ENCODE data around the gene LIPG. TPM values are rescaled to one million over a fixed set of nuclear protein-coding genes. Genes with fewer than 3 reads are reported as not detected.

Gene LIPG
- total RNA-seq, 5 donors from 2014 or later (not counting 1 experiment from before 2014, with no cell fraction given), result 0.22 to 0.76 (median 0.26) TPM; not detected in 2

GRCh38 chr18:49631146-49631866, 69.4 kb downstream of the LIPG start:
- ATAC-seq (replicated peaks in 1 of 4), result no peak
- H3K9me3 Mint-ChIP-seq, result no peaks in the 10 kb centered on the region
- H3K4me3 ChIP-seq (ENCODE audit: control insufficient read depth in 1 of 2, extremely low read depth in 1 of 2, low read length in 1 of 2), result no peak overlapping the region
- no peak for DNase-seq
- no peaks in the 10 kb centered on the region for H3K4me1 Mint-ChIP-seq
- H3K27me3 Mint-ChIP-seq, result peaks cover 0 to 8% of the 10 kb centered on the region in 2 donors
- no peak overlapping the region for H3K27ac Mint-ChIP-seq
- H3K9me3 ChIP-seq, result no peaks in the 10 kb centered on the region
- no peak overlapping the region for H3K4me3 Mint-ChIP-seq
- 94% methylated on average over 5 of the region's 12 CpGs for WGBS (ENCODE audit: insufficient coverage)
- ChIA-PET CTCF (no interaction called here), POLR2A (no interaction called here)
- H3K36me3 ChIP-seq (ENCODE audit: control insufficient read depth in 2 of 2, extremely low read depth in 1 of 2, insufficient read depth in 1 of 2, low read length in 1 of 2), result no peaks in the 10 kb centered on the region
- no peaks in the 10 kb centered on the region for H3K36me3 Mint-ChIP-seq
- H3K4me1 ChIP-seq (ENCODE audit: control insufficient read depth in 1 of 2, extremely low read depth in 1 of 2, insufficient read depth in 2 of 2, low read length in 2 of 2), result no peaks in the 10 kb centered on the region
- H3K27ac ChIP-seq (ENCODE audit: low read length), result no peak overlapping the region
- H3K27me3 ChIP-seq (replicated peaks in 1 of 2; ENCODE audit: control insufficient read depth in 2 of 2, extremely low read depth in 1 of 2, insufficient read depth in 2 of 2, low read length in 1 of 2), result peaks cover 0 to 15% of the 10 kb centered on the region in 2 experiments

DNA sequence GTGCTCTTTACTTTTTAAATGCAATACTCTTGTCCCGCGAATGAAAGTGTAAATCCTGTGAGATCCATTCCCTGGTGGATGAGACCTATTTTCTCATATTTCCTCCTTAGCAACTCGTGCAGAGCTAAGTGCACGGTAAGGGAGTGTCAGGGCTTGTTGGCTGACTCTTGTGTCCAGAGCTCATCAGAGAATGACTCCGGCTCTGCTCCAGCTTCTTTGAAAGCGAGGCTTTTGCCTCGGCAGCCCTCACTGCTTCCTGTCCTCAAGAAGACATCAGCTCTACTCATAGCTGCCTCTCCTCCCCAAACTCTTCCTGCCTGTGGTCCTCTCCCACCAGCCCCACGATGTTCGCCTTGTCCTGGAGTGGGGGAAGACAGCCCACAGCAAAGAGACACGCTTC, 70.7 kb downstream of the LIPG start:
- no peak overlapping the region for H3K27ac Mint-ChIP-seq
- H3K27me3 Mint-ChIP-seq, result peaks cover 0 to 10% of the 10 kb centered on the region in 2 donors
- no peaks in the 10 kb centered on the region for H3K4me1 ChIP-seq (ENCODE audit: control insufficient read depth in 1 of 2, extremely low read depth in 1 of 2, insufficient read depth in 2 of 2, low read length in 2 of 2)
- ATAC-seq (replicated peaks in 1 of 4) (no peak), DNase-seq (no peak)
- H3K27me3 ChIP-seq (replicated peaks in 1 of 2; ENCODE audit: control insufficient read depth in 2 of 2, extremely low read depth in 1 of 2, insufficient read depth in 2 of 2, low read length in 1 of 2), result peaks cover 0 to 14% of the 10 kb centered on the region in 2 experiments
- H3K36me3 ChIP-seq (ENCODE audit: control insufficient read depth in 2 of 2, extremely low read depth in 1 of 2, insufficient read depth in 1 of 2, low read length in 1 of 2), result no peaks in the 10 kb centered on the region
- H3K9me3 ChIP-seq, result no peaks in the 10 kb centered on the region
- ChIA-PET CTCF (no interaction called here), POLR2A (no interaction called here)
- no peaks in the 10 kb centered on the region for H3K36me3 Mint-ChIP-seq
- no peaks in the 10 kb centered on the region for H3K9me3 Mint-ChIP-seq
- 43% methylated on average over 3 of the region's 10 CpGs for WGBS (ENCODE audit: insufficient coverage)
- no peaks in the 10 kb centered on the region for H3K4me1 Mint-ChIP-seq
- H3K27ac ChIP-seq (ENCODE audit: low read length), result no peak overlapping the region
- no peak overlapping the region for H3K4me3 ChIP-seq (ENCODE audit: control insufficient read depth in 1 of 2, extremely low read depth in 1 of 2, low read length in 1 of 2)
- H3K4me3 Mint-ChIP-seq, result no peak overlapping the region

GRCh38 chr18:49638209-49638785, 76.4 kb downstream of the LIPG start:
- H3K27ac ChIP-seq (ENCODE audit: low read length), result no peak overlapping the region
- Mint-ChIP-seq H3K36me3 (no peaks in the 10 kb centered on the region), H3K4me3 (no peak overlapping the region), H3K27me3 (peaks cover 5 to 19% of the 10 kb centered on the region in 2 donors), H3K4me1 (no peaks in the 10 kb centered on the region), H3K27ac (no peak overlapping the region), H3K9me3 (no peaks in the 10 kb centered on the region)
- peaks cover 0 to 19% of the 10 kb centered on the region in 2 experiments for H3K27me3 ChIP-seq (replicated peaks in 1 of 2; ENCODE audit: control insufficient read depth in 2 of 2, extremely low read depth in 1 of 2, insufficient read depth in 2 of 2, low read length in 1 of 2)
- DNase-seq, result no peak
- H3K9me3 ChIP-seq, result no peaks in the 10 kb centered on the region
- H3K36me3 ChIP-seq (ENCODE audit: control insufficient read depth in 2 of 2, extremely low read depth in 1 of 2, insufficient read depth in 1 of 2, low read length in 1 of 2), result no peaks in the 10 kb centered on the region
- ChIA-PET POLR2A (no interaction called here), CTCF (no interaction called here)
- no peak overlapping the region for H3K4me3 ChIP-seq (ENCODE audit: control insufficient read depth in 1 of 2, extremely low read depth in 1 of 2, low read length in 1 of 2)
- WGBS (ENCODE audit: insufficient coverage), result 62% methylated on average over 4 of the region's 4 CpGs
- H3K4me1 ChIP-seq (ENCODE audit: control insufficient read depth in 1 of 2, extremely low read depth in 1 of 2, insufficient read depth in 2 of 2, low read length in 2 of 2), result no peaks in the 10 kb centered on the region
- no peak for ATAC-seq (replicated peaks in 1 of 4)

DNA sequence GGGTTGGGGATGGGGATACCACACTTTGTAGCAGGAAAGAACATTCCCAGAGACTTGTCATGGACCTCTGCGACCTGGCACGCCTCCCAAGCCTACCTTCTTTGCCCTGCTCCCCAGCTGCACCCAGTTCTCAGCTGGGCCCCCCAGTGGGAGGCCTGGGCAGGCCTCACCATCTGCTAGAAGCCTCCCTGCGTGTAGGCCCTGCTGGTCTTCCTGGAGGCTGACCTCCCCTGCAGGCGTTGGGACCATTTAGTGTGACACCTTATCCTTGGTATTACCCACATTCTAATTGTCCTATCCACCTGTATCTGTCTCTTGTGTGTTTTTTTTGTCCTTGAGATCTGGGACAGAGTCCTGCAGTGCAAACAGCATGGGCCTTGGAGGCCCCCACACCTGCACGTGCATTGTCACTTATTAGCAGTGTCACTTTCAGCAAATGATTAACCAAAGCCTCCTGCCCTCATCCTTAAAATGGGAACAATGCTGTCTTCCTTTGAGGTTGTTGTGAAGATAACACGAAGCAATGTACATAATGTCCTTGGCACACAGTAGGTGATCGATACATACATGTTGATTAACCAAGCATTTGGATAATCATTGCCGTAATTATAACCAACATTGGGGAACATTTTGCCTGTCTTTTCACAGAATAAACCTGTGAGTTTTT, 77.2 kb downstream of the LIPG start:
- H3K27me3 Mint-ChIP-seq, result peaks cover 9 to 22% of the 10 kb centered on the region in 2 donors
- Histone ChIP-seq H3K4me1 (ENCODE audit: control insufficient read depth in 1 of 2, extremely low read depth in 1 of 2, insufficient read depth in 2 of 2, low read length in 2 of 2) (no peaks in the 10 kb centered on the region), H3K4me3 (ENCODE audit: control insufficient read depth in 1 of 2, extremely low read depth in 1 of 2, low read length in 1 of 2) (no peak overlapping the region), H3K27ac (ENCODE audit: low read length) (no peak overlapping the region), H3K9me3 (no peaks in the 10 kb centered on the region), H3K27me3 (replicated peaks in 1 of 2; ENCODE audit: control insufficient read depth in 2 of 2, extremely low read depth in 1 of 2, insufficient read depth in 2 of 2, low read length in 1 of 2) (peaks cover 0 to 20% of the 10 kb centered on the region in 2 experiments), H3K36me3 (ENCODE audit: control insufficient read depth in 2 of 2, extremely low read depth in 1 of 2, insufficient read depth in 1 of 2, low read length in 1 of 2) (no peaks in the 10 kb centered on the region)
- DNase-seq (no peak), ATAC-seq (replicated peaks in 1 of 4) (no peak)
- no peaks in the 10 kb centered on the region for H3K9me3 Mint-ChIP-seq
- H3K4me3 Mint-ChIP-seq, result no peak overlapping the region
- H3K27ac Mint-ChIP-seq, result no peak overlapping the region
- ChIA-PET POLR2A (no interaction called here), CTCF (no interaction called here)
- H3K4me1 Mint-ChIP-seq, result no peaks in the 10 kb centered on the region
- no peaks in the 10 kb centered on the region for H3K36me3 Mint-ChIP-seq
- WGBS (ENCODE audit: insufficient coverage), result 77% methylated on average over 4 of the region's 8 CpGs

DNA sequence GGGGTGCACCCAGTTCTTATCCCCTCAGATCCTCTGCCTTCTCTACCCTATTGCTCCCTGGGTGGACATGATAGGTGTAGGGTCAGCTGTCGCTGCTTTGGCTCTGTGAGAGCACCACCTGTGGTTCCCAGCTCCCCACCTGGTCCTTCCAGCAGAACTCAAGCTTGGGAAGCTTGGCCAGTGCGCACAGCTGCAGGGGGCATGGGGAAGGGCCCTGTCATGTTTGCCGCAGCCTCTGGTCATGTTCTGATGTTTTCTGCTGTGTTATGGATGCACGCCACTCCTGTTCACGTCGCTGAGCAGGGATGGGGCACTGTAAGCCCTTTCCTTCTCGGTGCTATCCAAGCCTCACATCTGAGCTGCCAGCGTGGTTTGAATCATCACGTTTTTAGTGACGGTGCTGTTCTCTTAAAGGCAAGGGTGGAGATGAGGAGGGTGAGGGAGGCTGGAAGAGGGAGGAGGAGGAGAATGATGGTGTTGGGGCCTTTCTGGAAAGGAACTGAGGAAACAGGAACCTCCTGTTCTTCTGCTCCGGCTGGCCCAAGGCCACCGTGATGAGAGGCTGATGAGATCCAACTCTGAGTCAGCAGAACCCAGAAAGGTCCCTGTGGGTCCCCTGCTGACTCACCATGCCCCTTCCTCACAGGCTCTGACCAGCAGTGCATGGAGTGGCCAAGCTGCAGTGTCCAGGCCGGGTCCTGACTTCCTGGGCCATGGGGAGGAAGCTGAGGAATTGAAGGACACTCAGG, 78.0 kb downstream of the LIPG start:
- CTCF ChIA-PET, result no interaction called here
- 82% methylated on average over 11 of the region's 13 CpGs for WGBS (ENCODE audit: insufficient coverage)

GRCh38 chr18:49640741-49641140, 78.9 kb downstream of the LIPG start:
- no peaks in the 10 kb centered on the region for H3K9me3 Mint-ChIP-seq
- 65% methylated on average over 2 of the region's 6 CpGs for WGBS (ENCODE audit: insufficient coverage)
- CTCF ChIA-PET, result no interaction called here

More for the DNA sequence above, 78.0 kb downstream of the LIPG start:
- H3K36me3 ChIP-seq (ENCODE audit: control insufficient read depth in 2 of 2, extremely low read depth in 1 of 2, insufficient read depth in 1 of 2, low read length in 1 of 2), result no peaks in the 10 kb centered on the region
- peaks cover 0 to 26% of the 10 kb centered on the region in 2 experiments for H3K27me3 ChIP-seq (replicated peaks in 1 of 2; ENCODE audit: control insufficient read depth in 2 of 2, extremely low read depth in 1 of 2, insufficient read depth in 2 of 2, low read length in 1 of 2)
- H3K27ac ChIP-seq (ENCODE audit: low read length), result no peak overlapping the region
- no peaks in the 10 kb centered on the region for H3K4me1 Mint-ChIP-seq
- no peaks in the 10 kb centered on the region for H3K36me3 Mint-ChIP-seq
- H3K4me3 ChIP-seq (ENCODE audit: control insufficient read depth in 1 of 2, extremely low read depth in 1 of 2, low read length in 1 of 2), result no peak overlapping the region
- H3K27ac Mint-ChIP-seq, result no peak overlapping the region
- H3K9me3 Mint-ChIP-seq, result no peaks in the 10 kb centered on the region
- DNase-seq (no peak), ATAC-seq (replicated peaks in 1 of 4) (no peak)
- no peaks in the 10 kb centered on the region for H3K9me3 ChIP-seq
- H3K4me1 ChIP-seq (ENCODE audit: control insufficient read depth in 1 of 2, extremely low read depth in 1 of 2, insufficient read depth in 2 of 2, low read length in 2 of 2), result no peaks in the 10 kb centered on the region
- POLR2A ChIA-PET, result no interaction called here
- H3K4me3 Mint-ChIP-seq, result no peak overlapping the region
- H3K27me3 Mint-ChIP-seq, result peaks cover 9 to 22% of the 10 kb centered on the region in 2 donors

More at GRCh38 chr18:49640741-49641140, 78.9 kb downstream of the LIPG start:
- H3K4me1 ChIP-seq (ENCODE audit: control insufficient read depth in 1 of 2, extremely low read depth in 1 of 2, insufficient read depth in 2 of 2, low read length in 2 of 2), result no peaks in the 10 kb centered on the region
- no peaks in the 10 kb centered on the region for H3K9me3 ChIP-seq
- no peak overlapping the region for H3K4me3 ChIP-seq (ENCODE audit: control insufficient read depth in 1 of 2, extremely low read depth in 1 of 2, low read length in 1 of 2)
- Mint-ChIP-seq H3K4me1 (no peaks in the 10 kb centered on the region), H3K27me3 (peaks cover 9 to 25% of the 10 kb centered on the region in 2 donors), H3K4me3 (no peak overlapping the region), H3K36me3 (no peaks in the 10 kb centered on the region), H3K27ac (no peak overlapping the region)
- DNase-seq (no peak), ATAC-seq (replicated peaks in 1 of 4) (no peak)
- no peaks in the 10 kb centered on the region for H3K36me3 ChIP-seq (ENCODE audit: control insufficient read depth in 2 of 2, extremely low read depth in 1 of 2, insufficient read depth in 1 of 2, low read length in 1 of 2)
- peaks cover 0 to 26% of the 10 kb centered on the region in 2 experiments for H3K27me3 ChIP-seq (replicated peaks in 1 of 2; ENCODE audit: control insufficient read depth in 2 of 2, extremely low read depth in 1 of 2, insufficient read depth in 2 of 2, low read length in 1 of 2)
- POLR2A ChIA-PET, result no interaction called here
- no peak overlapping the region for H3K27ac ChIP-seq (ENCODE audit: low read length)

Data from T-cell (primary cell).